Gastrocnemius medialis (tissue), 4 donors: ENCODE data around the gene OSBPL2. TPM values are rescaled to one million over a fixed set of nuclear protein-coding genes. Genes with fewer than 3 reads are reported as not detected.

Source experiments
- ATAC-seq, 2 donors: fragments of 150-250 bp; one replicate each; pipeline ENCODE4 v1.9.1; 2016
- DNase-seq, 2 donors: peaks; one replicate each; pipeline ENCODE4 v3.0.0-alpha.2; 2019
- H3K27ac ChIP-seq, 4 donors: fragments of 200-600 bp; sonication (generic); 1 replicate in 1 of 4; 2 replicates in 3 of 4; pipeline ENCODE4 v1.5.1; 2016 to 2018; ENCODE audit warnings: mild to moderate bottlenecking in 2 of 4, moderate library complexity in 1 of 4
- H3K27me3 ChIP-seq, 3 donors: fragments of 200-600 bp; sonication (generic) in 2 of 3; 1 replicate in 1 of 3; 2 replicates in 2 of 3; pipeline versions ENCODE4 v1.5.1 to v1.6.0; 2016 to 2019; ENCODE audit warnings: mild to moderate bottlenecking in 1 of 3, moderate library complexity in 1 of 3
- H3K36me3 ChIP-seq, 2 donors: fragments of 200-600 bp; sonication (generic) in 1 of 2; one replicate each; pipeline ENCODE4 v1.5.1; 2017 to 2018
- H3K4me1 ChIP-seq, 2 donors: fragments of 200-600 bp; sonication (generic) in 1 of 2; one replicate each; pipeline ENCODE4 v1.5.1; 2016 to 2017; ENCODE audit warnings: mild to moderate bottlenecking in 2 of 2
- H3K4me3 ChIP-seq, 4 donors: fragments of 200-600 bp; sonication (generic) in 3 of 4; 1 replicate in 1 of 4; 2 replicates in 3 of 4; pipeline ENCODE4 v1.5.1; 2016 to 2019; ENCODE audit warnings: mild to moderate bottlenecking in 2 of 4
- H3K9me3 ChIP-seq, 3 donors: fragments of 200-600 bp; sonication (generic) in 2 of 3; 1 replicate in 1 of 3; 2 replicates in 2 of 3; pipeline ENCODE4 v1.5.1; 2016 to 2019
- POLR2A ChIP-seq, 2 donors: fragments of 450-650 bp; IDR thresholded peaks; one replicate each; pipeline ENCODE4 v1.6.1; 2017; ENCODE audit warnings: antibody characterized with exemption in 2 of 2, mild to moderate bottlenecking in 2 of 2, moderate library complexity in 2 of 2
- in situ Hi-C, 4 donors: fragments of 200-750 bp; cut with MboI; loops; one replicate each; pipeline versions ENCODE4 v1.15.0 to v1.8.0; 2017; ENCODE audit warnings: low sequenced_read_pairs in 4 of 4
- intact Hi-C: fragments of 100-400 bp; cut with DNase I; formaldehyde crosslinking; loops from one replicate; pipeline ENCODE4 v1.15.1; 2023; ENCODE audit warnings: low total_unique reads
- total RNA-seq, 4 donors: library from RNA; depleted of rRNA; stranded (reverse); fragments of >200 nt; gene quantifications; one replicate each; pipeline versions ENCODE4 v1.1.0 to v1.2.3, GENCODE V29; 2016
- TF ChIP-seq, protein P1 (sequence below), 5 experiments: fragments of 450-650 bp in 3 of 5; fragments of 200-600 bp in 2 of 5; sonication (generic) in 2 of 5; IDR thresholded peaks in 4 of 5; conservative IDR thresholded peaks in 1 of 5; 1 replicate in 4 of 5; 2 replicates in 1 of 5; pipeline ENCODE4 v1.5.1; 2016 to 2019; ENCODE audit warnings: antibody characterized with exemption in 5 of 5, mild to moderate bottlenecking in 3 of 5, moderate library complexity in 3 of 5

Gene OSBPL2
- total RNA-seq, 4 donors from 2014 or later, result 15.8 to 26.4 (median 19.6) TPM

DNA sequence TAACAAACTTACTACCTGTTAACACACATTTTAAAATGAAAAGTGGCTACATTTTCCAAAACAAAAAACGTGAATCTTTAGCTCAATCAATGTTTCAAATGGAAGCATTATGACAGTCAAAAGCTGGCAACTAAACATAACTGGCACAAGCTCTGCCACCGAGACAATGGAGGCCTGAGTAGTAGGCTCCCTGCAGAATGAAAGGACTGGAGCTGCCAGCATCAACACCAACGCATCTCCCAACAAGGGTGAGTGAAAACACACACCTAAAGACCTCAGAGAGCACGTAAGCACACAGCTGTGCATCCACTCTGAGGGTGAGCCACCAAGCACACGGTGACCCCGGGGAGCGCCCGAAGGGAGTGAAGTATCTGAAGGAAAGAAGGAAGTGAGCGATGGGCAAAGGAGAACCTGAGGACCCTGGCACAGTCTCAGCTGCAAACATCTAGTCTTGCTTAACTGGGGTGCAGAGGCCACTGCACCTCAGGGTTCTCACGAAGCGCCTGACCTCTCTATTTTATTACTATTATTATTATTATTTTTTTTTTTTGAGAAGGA, 62.9 kb downstream of the OSBPL2 start:
- Histone ChIP-seq H3K4me3 (no peak overlapping the region), H3K9me3 (no peaks in the 10 kb centered on the region), H3K27ac (peak overlapping the region; percentile 90 to 100 (median 98)), H3K36me3 (peaks cover 0 to 26% of the 10 kb centered on the region in 2 donors), H3K27me3 (no peaks in the 10 kb centered on the region), H3K4me1 (peaks cover 22 to 28% of the 10 kb centered on the region in 2 donors)
- intact Hi-C loops (loop anchor here (5.0 to 10.0 kb wide), 2 partner anchors 196 to 504 kb away; partner anchors contain the start of gene OGFR), in situ Hi-C loops (loop anchor here in 1 of 4 donors (10.0 kb wide), 1 partner anchor 84 kb away; the partner anchor contains the start of gene RPS21)
- ATAC-seq, result no peak
- no peak for DNase-seq
- TF ChIP-seq, protein P1, sequence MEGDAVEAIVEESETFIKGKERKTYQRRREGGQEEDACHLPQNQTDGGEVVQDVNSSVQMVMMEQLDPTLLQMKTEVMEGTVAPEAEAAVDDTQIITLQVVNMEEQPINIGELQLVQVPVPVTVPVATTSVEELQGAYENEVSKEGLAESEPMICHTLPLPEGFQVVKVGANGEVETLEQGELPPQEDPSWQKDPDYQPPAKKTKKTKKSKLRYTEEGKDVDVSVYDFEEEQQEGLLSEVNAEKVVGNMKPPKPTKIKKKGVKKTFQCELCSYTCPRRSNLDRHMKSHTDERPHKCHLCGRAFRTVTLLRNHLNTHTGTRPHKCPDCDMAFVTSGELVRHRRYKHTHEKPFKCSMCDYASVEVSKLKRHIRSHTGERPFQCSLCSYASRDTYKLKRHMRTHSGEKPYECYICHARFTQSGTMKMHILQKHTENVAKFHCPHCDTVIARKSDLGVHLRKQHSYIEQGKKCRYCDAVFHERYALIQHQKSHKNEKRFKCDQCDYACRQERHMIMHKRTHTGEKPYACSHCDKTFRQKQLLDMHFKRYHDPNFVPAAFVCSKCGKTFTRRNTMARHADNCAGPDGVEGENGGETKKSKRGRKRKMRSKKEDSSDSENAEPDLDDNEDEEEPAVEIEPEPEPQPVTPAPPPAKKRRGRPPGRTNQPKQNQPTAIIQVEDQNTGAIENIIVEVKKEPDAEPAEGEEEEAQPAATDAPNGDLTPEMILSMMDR (IDR thresholded peaks at IDR 0.05 in 4 of 5, conservative IDR thresholded peaks at IDR 0.05 in 1 of 5), result no peak
- TF ChIP-seq POLR2A (IDR thresholded peaks at IDR 0.05), result no peak

DNA sequence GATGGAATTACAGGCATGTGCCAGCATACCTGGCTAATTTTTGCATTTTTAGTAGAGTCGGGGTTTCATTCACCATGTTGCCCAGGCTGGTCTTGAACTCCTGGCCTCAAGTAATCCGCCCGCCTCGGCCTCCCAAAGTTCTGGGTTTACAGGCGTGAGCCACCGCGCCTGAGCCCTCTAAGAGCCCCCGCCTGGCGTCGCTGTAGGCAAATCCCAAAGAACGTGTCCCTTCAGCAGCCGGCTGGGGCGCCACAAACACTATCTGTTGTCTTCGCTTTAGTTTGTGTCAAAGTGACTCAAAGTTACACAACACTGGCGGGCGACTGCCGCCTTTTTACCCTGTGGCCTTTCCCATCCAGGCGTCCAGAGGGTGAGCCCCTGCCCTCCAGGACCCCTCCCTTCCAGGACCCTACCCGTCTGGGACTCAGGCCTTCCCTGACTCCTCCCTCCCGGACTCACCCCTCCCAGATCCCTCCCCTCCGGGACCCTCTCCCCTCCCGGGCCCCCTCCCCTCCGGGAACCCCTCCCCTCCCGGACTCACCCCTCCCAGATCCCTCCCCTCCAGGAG, 63.5 kb downstream of the OSBPL2 start:
- no peak for TF ChIP-seq POLR2A (IDR thresholded peaks at IDR 0.05)
- TF ChIP-seq, protein P1 (IDR thresholded peaks at IDR 0.05 in 4 of 5, conservative IDR thresholded peaks at IDR 0.05 in 1 of 5), result peak; percentile 88 to 97 (median 93)
- in situ Hi-C loops, result loop anchor here in 1 of 4 donors (10.0 kb wide), 1 partner anchor 83 kb away; the partner anchor contains the start of gene RPS21
- peak; percentile 81 to 83 for ATAC-seq
- H3K27me3 ChIP-seq, result no peaks in the 10 kb centered on the region
- H3K4me1 ChIP-seq, result peaks cover 22 to 34% of the 10 kb centered on the region in 2 donors
- peak; percentile 92 to 96 for DNase-seq
- peaks cover 0 to 26% of the 10 kb centered on the region in 2 donors for H3K36me3 ChIP-seq
- intact Hi-C loops, result loop anchor here (1.0 to 10.0 kb wide), 7 partner anchors 19 to 503 kb away; partner anchors contain the start of genes MTG2, OGFR and RPS21
- peak overlapping the region; percentile 90 to 100 (median 98) for H3K27ac ChIP-seq
- peak overlapping the region; percentile 61 to 78 (median 68) for H3K4me3 ChIP-seq
- H3K9me3 ChIP-seq, result no peaks in the 10 kb centered on the region

DNA sequence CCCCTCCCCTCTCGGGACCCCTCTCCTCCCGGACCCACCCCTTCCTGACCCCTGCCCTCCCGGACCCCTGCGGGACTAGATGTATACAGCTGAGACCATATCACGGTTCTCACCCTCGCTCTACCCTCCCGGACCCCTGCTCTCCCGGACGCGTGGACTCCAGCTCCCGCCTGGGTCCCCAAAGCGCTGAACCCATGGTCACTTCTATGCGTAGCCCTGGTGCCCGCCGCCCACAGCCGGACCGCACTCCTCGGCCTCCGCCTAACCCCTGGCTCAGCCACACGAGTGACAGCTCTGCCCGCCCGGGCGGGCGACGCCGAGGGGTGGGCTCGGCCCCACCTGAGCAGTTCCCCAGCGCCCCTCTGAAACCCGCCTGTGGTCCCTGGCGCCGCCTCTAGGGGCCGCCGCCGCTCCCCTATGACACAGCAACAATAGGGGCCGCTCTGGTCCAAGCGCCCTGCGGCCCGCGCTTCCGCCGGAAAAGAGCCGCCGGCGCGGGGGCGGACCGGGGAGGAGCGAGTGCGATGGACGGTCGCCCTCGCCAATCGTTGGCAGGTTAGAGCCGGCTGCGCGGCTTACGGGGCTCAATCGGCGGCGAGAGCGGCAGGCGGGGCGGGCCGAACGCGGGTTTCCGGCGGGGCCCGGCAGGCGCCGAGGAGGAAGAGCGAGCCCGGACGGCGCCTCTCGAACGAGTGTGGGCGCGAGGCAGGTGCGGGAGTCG, 64.2 kb downstream of the OSBPL2 start, which contains the start of gene ADRM1:
Gene ADRM1 (plus strand): TSS at position 657 of the 721 bp plus-strand sequence. CDS start 572 bp downstream, outside the sequence.
- Histone ChIP-seq H3K4me1 (peaks cover 25 to 39% of the 10 kb centered on the region in 2 donors), H3K27me3 (no peaks in the 10 kb centered on the region), H3K9me3 (no peaks in the 10 kb centered on the region), H3K4me3 (peak within 1 kb of the TSS; percentile 61 to 96 (median 70)), H3K27ac (peak within 1 kb of the TSS; percentile 90 to 100 (median 98)), H3K36me3 (peaks cover 0 to 27% of the 10 kb centered on the region in 2 donors)
- in situ Hi-C loops, result loop anchor here in 1 of 4 donors (10.0 kb wide), 1 partner anchor 82 kb away; the partner anchor contains the start of gene RPS21
- ATAC-seq (peak; percentile 76 to 80), DNase-seq (peak; percentile 93 to 95)
- peak; percentile 88 to 90 for TF ChIP-seq POLR2A (IDR thresholded peaks at IDR 0.05)
- TF ChIP-seq, protein P1 (IDR thresholded peaks at IDR 0.05 in 4 of 5, conservative IDR thresholded peaks at IDR 0.05 in 1 of 5), result peak; percentile 95 to 99 (median 99)
- intact Hi-C loops, result loop anchor here (1.0 to 10.0 kb wide), 7 partner anchors 20 to 502 kb away; partner anchors contain the start of genes MTG2, OGFR and RPS21

DNA sequence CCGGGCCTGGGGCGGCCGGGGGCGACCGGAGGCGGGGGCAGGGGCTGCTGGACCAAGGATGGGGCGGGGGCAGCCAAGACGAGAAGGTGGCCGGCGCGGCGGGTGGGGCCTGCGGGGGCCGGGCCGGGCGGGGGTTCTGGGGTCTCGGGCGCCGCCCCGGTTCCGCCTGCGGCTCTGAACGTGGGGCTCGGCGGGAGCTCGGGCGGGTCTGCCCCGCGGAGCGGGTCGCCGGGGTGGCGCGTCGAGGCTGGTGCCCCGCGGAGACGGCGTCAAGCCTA, 64.7 kb downstream of the OSBPL2 start:
- Histone ChIP-seq H3K27me3 (no peaks in the 10 kb centered on the region), H3K27ac (peak overlapping the region; percentile 90 to 100 (median 98)), H3K4me3 (peak overlapping the region; percentile 61 to 96 (median 70)), H3K9me3 (no peaks in the 10 kb centered on the region), H3K36me3 (peaks cover 0 to 32% of the 10 kb centered on the region in 2 donors), H3K4me1 (peaks cover 25 to 44% of the 10 kb centered on the region in 2 donors)
- in situ Hi-C loops, result loop anchor here in 1 of 4 donors (10.0 kb wide), 1 partner anchor 82 kb away; the partner anchor contains the start of gene RPS21
- DNase-seq (no peak), ATAC-seq (no peak)
- intact Hi-C loops, result loop anchor here (2.0 to 10.0 kb wide), 3 partner anchors 20 to 502 kb away; partner anchors contain the start of gene OGFR
- no peak for TF ChIP-seq POLR2A (IDR thresholded peaks at IDR 0.05)
- TF ChIP-seq, protein P1 (IDR thresholded peaks at IDR 0.05 in 4 of 5, conservative IDR thresholded peaks at IDR 0.05 in 1 of 5), result no peak
